Left colon (tissue), 2 donors: ENCODE measurements around the gene ING5. TPM values are rescaled to one million over a fixed set of nuclear protein-coding genes. Genes with fewer than 3 reads are reported as not detected.
"Not testable (repeated sequence)": the region's sequence is repeated elsewhere in the genome, so short reads cannot be mapped to it uniquely, and the experiment has no call there.

Experiments used
- ATAC-seq: fragments of 200-7000 bp; cut with Tn5 transposase; one replicate; pipeline ENCODE4 v1.9.1; 2020; ENCODE audit warnings: mild to moderate bottlenecking, moderate library complexity
- DNase-seq, 2 donors: peaks; one replicate each; pipeline ENCODE4 v3.0.0-alpha.2; 2020
- intact Hi-C, 2 donors: fragments of 100-400 bp; cut with DNase I in 1 of 2; cut with micrococcal nuclease in 1 of 2; formaldehyde crosslinking; loops; one replicate each; pipeline versions ENCODE4 v1.11.2 to v1.14.0; 2022; cut with DNase I, micrococcal nuclease
- long read RNA-seq: library from polyadenylated mRNA; unstranded; transcript quantifications from one replicate; pipeline ENCODE4 v2.0.0, GENCODE V29; 2021
- total RNA-seq, 2 donors: library from RNA; stranded (reverse); fragmentation: NEBNext Ultra II Directional; extraction: Animal tissue kit (Norgen Biotek cat#: 25700); gene quantifications; one replicate each; pipeline ENCODE4 v1.2.1, GENCODE V29; 2021
- donor health status: DM: no; HTN: no; CAD: no.
- donor health status: DM: yes; HTN: yes; CAD: no.

Gene ING5
- 10 to 100 TPM; 26.7 to 27.6 TPM for total RNA-seq
- long read RNA-seq, full-length matches to known transcripts: 7 of 20 reads
- long read RNA-seq, partial matches to known transcripts: 1 of 20 reads
- long read RNA-seq, other reads (novel, unspliced or antisense): 12 of 20 reads

GRCh38 chr2:241701399-241702154 is at the start of gene ING5:
ING5 (plus strand) TSS chr2:241702039; CDS start chr2:241702066, 27 bp downstream.
- ATAC-seq: peak; percentile 82
- peak; percentile 94 to 99 for DNase-seq
- intact Hi-C loops: no loop called here

GRCh38 chr2:241652142-241652541 is 49.7 kb upstream of the ING5 start:
- ATAC-seq: no peak
- intact Hi-C loops: no loop called here
- DNase-seq: no peak

GRCh38 chr2:241652722-241653121 is 49.1 kb upstream of the ING5 start:
- DNase-seq: no peak
- no peak for ATAC-seq
- intact Hi-C loops: no loop called here

- intact Hi-C loops: no loop called here
- no peak for DNase-seq
- no peak for ATAC-seq
Measured at GRCh38 chr2:241653210-241653750, 48.6 kb upstream of the ING5 start.

GRCh38 chr2:241654551-241654950 is 47.3 kb upstream of the ING5 start:
- intact Hi-C loops: no loop called here
- DNase-seq: no peak
- no peak for ATAC-seq

DNA sequence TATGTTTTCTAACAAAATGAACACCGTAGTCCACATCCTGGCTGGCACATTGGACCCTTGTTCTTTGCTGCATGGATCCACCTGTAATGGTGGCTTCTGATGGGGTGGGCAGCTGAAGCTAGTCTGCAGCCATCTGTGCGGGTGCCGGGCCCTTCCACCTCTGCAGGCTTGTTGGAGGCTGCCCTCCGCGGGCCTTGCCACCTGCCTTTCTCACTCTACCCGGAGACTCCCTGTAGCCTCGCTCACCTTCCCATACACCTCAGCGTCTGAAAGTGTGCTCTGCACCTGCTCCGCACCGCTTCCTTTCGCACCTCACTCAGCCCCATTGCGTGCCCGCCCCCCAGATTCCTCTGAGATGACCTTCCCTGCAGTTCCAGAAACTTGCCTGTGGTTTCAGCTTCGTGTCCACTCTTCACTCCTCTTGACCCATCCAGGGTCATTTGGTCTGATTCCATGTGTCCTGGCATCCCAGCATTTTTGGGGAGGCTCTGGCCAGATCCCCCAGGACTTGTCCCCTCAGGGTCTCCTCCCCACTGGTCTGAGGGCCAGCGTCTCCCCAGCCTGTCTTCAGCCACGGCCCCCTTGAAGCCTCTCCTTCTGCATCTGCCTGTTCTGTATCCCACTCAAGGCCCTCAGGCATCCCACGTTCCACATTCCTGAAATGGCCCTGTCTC is 46.2 kb upstream of the ING5 start:
- DNase-seq (no peak), ATAC-seq (no peak)
- intact Hi-C loops: no loop called here

DNA sequence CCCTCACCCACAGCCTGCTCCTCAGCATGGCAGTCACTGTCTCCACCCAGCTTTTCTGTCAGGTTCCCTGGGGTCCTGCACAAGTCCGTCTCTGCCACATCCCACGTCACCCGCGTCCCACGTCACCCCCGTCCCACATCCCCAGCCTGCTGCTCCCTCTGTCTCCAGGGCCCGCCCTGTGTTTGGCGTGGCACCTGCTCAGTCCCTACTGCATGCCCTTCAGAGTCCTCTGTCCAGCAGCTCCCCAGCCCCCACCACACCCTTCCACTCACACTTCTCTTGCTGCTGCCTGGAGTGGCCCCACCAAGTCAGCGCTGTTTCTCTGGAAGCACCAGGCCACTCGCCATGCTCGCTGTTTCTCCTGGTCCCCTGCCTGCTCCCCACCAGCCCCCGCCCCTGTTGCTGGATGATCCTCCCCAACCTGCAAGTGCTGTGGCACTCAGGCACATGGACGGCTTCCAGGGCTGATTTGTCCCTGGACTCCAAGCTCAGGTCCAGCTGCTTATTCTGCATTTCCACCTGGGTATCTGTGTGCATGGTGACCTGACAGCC is 45.6 kb upstream of the ING5 start:
- no peak for ATAC-seq
- intact Hi-C loops: no loop called here

DNA sequence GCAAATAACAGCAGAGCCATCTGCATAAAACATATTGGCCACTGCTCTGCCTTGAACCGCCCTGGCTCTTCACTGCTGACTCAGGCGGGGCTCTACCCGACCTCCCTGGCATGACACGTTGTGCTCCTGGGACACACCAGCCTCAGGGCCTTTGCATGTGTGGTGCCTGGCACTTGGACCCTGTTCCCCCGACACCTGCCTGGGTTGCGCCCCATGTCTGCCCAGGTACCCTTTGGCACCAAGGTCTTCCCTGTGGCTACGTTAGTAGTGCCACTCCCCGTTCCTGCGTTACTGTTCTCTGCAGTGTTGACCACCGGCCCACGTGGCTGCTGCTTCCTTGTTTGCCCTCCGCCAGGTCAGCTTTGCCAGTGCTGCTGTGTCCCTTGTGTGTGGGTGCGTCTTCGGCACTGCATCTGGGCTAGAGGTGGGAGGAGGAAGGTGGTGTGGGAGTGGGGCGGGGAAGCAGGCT is 44.0 kb upstream of the ING5 start:
- DNase-seq (no peak), ATAC-seq (no peak)
- intact Hi-C loops: no loop called here

More for the DNA sequence above, 45.6 kb upstream of the ING5 start:
- DNase-seq: no peak

- ATAC-seq (no peak), DNase-seq (no peak)
- intact Hi-C loops: no loop called here
Measured at GRCh38 chr2:241658296-241658695, 43.5 kb upstream of the ING5 start.

GRCh38 chr2:241659150-241659739 is 42.6 kb upstream of the ING5 start:
- intact Hi-C loops: no loop called here
- DNase-seq (peak; percentile 54 to 67), ATAC-seq (peak; percentile 63)

- intact Hi-C loops: no loop called here
- no peak for DNase-seq
- no peak for ATAC-seq
Measured at GRCh38 chr2:241660593-241661213, 41.1 kb upstream of the ING5 start.

GRCh38 chr2:241662731-241663130 is 39.1 kb upstream of the ING5 start:
- intact Hi-C loops: not testable (repeated sequence)
- ATAC-seq: peak; percentile 58

GRCh38 chr2:241665731-241666440 is 36.0 kb upstream of the ING5 start:
- intact Hi-C loops: no loop called here
- ATAC-seq (no peak), DNase-seq (no peak)

More at GRCh38 chr2:241662731-241663130, 39.1 kb upstream of the ING5 start:
- DNase-seq: peak in 1 of 2 donors; percentile 41

DNA sequence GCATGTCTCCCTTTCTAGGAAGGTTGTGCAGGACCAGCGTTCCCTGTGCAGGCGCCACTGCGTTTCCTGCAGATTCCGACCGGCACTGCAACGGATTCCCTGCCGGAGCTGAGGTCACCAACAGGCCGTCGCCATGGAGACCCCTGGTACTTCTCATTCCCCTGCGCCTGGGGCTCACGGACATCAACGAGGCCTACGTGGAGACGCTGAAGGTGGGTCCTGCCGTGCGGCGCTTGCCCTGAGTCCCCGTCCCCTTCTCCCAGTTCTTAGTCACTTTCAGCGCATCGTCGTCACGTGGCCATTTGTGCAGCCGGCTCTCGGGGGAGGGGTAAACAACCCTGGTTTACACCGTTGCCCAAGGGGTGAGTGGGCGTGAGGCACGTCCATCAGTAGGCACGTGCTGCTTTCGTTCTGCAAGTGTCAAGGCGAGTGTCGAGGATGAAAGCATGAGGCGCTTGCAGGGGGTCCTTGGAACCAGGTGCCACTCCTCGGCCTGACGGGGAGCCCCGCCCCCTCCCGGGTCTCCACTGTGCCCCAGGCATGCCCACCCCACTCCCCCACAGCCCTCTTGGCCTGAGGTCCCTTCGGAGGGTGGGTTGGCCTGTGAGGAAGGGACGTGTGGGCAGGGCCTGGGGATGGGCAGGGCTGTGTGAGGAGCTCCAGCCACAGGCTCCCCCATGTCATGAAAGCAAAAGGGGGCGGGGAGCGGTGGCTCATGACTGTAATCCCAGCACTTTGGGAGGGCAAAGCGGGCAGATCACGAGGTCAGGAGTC is 35.0 kb upstream of the ING5 start:
- ATAC-seq: no peak
- DNase-seq: no peak
- intact Hi-C loops: no loop called here

- ATAC-seq (no peak), DNase-seq (no peak)
- intact Hi-C loops: no loop called here
Measured at GRCh38 chr2:241668354-241668753, 33.5 kb upstream of the ING5 start.

- DNase-seq (no peak), ATAC-seq (no peak)
- intact Hi-C loops: no loop called here
Measured at GRCh38 chr2:241668839-241669238, 33.0 kb upstream of the ING5 start.

DNA sequence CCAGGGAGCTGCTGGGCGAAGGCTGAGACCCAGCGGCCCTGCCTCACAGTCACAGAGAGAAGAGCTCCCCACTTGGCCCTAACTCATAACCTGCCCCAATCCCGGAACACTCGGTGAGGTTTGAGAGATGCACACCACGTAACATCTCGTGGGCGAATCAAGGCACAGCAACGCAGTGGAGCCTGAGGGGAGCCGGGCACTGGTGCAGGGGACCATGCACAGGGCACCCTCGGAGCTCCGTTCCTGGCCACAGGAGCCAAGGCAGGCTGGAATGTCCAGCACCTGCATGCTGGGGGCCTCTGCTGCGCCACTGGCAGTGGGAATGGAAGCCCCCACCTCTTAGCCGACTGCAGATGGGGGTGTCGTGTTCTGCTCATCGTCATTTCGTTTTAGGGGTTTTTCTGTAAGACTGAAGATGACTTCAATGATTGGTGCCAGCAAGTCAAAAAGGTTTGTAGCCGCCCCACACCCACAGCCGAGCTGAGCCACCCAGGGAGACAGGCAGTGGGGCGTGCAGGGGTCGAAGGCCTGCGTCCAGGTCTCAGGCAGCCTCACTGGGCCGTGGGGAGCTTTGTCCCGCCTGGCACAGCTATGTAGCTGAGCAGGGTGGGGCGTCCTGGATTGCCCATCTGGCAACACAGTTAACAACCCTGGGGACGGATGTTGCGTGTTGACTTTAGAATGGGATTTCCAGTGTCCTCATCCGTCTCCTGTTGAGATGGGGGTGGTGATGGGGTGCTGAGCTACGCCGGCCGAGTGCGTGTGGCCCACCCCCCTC is 31.3 kb upstream of the ING5 start:
- peak; percentile 64 for ATAC-seq
- DNase-seq: peak in 1 of 2 donors; percentile 27

More for the DNA sequence above, 31.3 kb upstream of the ING5 start:
- intact Hi-C loops: no loop called here
